A549 (cell line): ENCODE measurements around the gene TEX35.

ENCODE experiments used
- CBX8 ChIP-seq: fragments of 200-600 bp; sonication (generic); IDR thresholded peaks from 2 replicates; pipeline ENCODE4 v1.6.1; 2016
- CEBPB ChIP-seq, 2 experiments: fragments of >200 bp in 1 of 2; sonication (Bioruptor Twin) in 1 of 2; formaldehyde crosslinking in 1 of 2; IDR thresholded peaks; 2 replicates each; pipeline ENCODE4 v1.6.1; 2012 to 2016
- HDAC2 ChIP-seq: fragments of 200-600 bp; sonication (generic); IDR thresholded peaks from 2 replicates; pipeline ENCODE4 v1.6.1; 2016
- KDM1A ChIP-seq: fragments of 200-600 bp; sonication (generic); IDR thresholded peaks from 2 replicates; pipeline ENCODE4 v1.6.1; 2016; ENCODE audit warnings: low read depth, mild to moderate bottlenecking
- POLR2A ChIP-seq: IDR thresholded peaks from 2 replicates; pipeline ENCODE4 v1.6.1; 2012; ENCODE audit warnings: mild to moderate bottlenecking, low read length
- RAD21 ChIP-seq, 2 experiments: fragments of >200 bp in 1 of 2; sonication (Bioruptor Twin) in 1 of 2; formaldehyde crosslinking in 1 of 2; IDR thresholded peaks in 1 of 2; conservative IDR thresholded peaks in 1 of 2; 2 replicates in 1 of 2; 3 replicates in 1 of 2; pipeline ENCODE4 v1.6.1; 2012 to 2018; ENCODE audit warnings: inconsistent platforms in 1 of 2
- TP53 ChIP-seq: fragments of 250-450 bp; sonication (Bioruptor Pico); IDR thresholded peaks from 2 replicates; pipeline ENCODE4 v1.5.0; 2021; ENCODE audit warnings: mild to moderate bottlenecking, moderate library complexity
- TF ChIP-seq, protein P1 (sequence below): fragments of >200 bp; sonication (Bioruptor Twin); formaldehyde crosslinking; IDR thresholded peaks from 3 replicates; pipeline ENCODE4 v1.5.1; 2016
- TF ChIP-seq, protein P2 (sequence below): IDR thresholded peaks from 2 replicates; pipeline ENCODE4 v1.6.1; 2012
- TF ChIP-seq, protein P3 (sequence below): fragments of 200-600 bp; sonication (generic); IDR thresholded peaks from 2 replicates; pipeline ENCODE4 v1.6.1; 2016; ENCODE audit warnings: antibody characterized with exemption, mild to moderate bottlenecking, moderate library complexity

DNA sequence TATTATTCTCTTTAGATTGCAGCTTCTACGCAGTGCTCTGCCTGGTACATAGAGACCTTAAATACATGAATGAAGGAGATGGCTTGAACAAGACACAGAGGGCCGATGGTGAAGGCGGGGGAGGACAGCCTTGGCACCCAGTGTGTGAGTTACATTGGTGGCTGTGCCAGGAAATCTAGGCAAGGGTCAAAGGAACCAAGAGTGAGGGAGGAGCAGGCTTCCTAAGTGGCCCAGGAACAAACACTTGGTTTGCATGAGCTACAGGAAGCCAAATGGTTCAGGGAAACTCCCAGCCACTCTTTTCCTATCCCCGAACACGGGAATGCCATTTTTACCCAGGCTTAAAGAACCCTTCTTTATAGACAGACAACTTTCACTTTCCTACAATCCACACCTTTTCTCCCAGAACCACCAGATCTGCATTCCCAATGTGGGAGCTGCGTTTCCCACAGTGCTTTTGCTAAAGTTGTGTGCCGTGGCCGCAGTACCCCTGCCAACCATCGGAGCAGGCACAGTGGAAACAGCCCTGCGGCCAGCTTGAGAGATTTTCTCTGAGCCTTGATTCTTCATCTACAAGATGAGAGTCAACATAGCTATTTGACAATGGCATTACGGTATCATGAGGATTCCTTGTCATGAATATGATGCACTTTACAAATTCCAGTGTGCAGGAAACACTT, 12.7 kb upstream of the TEX35 start:
- TF ChIP-seq, protein P1, sequence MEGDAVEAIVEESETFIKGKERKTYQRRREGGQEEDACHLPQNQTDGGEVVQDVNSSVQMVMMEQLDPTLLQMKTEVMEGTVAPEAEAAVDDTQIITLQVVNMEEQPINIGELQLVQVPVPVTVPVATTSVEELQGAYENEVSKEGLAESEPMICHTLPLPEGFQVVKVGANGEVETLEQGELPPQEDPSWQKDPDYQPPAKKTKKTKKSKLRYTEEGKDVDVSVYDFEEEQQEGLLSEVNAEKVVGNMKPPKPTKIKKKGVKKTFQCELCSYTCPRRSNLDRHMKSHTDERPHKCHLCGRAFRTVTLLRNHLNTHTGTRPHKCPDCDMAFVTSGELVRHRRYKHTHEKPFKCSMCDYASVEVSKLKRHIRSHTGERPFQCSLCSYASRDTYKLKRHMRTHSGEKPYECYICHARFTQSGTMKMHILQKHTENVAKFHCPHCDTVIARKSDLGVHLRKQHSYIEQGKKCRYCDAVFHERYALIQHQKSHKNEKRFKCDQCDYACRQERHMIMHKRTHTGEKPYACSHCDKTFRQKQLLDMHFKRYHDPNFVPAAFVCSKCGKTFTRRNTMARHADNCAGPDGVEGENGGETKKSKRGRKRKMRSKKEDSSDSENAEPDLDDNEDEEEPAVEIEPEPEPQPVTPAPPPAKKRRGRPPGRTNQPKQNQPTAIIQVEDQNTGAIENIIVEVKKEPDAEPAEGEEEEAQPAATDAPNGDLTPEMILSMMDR: no peak
- no peak for TF ChIP-seq HDAC2
- no peak for TF ChIP-seq CBX8
- TF ChIP-seq POLR2A: no peak
- TF ChIP-seq TP53 (CRISPR knock-in tag): no peak
- TF ChIP-seq, protein P2, sequence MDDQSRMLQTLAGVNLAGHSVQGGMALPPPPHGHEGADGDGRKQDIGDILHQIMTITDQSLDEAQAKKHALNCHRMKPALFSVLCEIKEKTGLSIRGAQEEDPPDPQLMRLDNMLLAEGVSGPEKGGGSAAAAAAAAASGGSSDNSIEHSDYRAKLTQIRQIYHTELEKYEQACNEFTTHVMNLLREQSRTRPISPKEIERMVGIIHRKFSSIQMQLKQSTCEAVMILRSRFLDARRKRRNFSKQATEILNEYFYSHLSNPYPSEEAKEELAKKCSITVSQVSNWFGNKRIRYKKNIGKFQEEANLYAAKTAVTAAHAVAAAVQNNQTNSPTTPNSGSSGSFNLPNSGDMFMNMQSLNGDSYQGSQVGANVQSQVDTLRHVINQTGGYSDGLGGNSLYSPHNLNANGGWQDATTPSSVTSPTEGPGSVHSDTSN: no peak
- TF ChIP-seq RAD21 (conservative IDR thresholded peaks at IDR 0.05 in 1 of 2, IDR thresholded peaks at IDR 0.05 in 1 of 2): no peak
- TF ChIP-seq, protein P3, sequence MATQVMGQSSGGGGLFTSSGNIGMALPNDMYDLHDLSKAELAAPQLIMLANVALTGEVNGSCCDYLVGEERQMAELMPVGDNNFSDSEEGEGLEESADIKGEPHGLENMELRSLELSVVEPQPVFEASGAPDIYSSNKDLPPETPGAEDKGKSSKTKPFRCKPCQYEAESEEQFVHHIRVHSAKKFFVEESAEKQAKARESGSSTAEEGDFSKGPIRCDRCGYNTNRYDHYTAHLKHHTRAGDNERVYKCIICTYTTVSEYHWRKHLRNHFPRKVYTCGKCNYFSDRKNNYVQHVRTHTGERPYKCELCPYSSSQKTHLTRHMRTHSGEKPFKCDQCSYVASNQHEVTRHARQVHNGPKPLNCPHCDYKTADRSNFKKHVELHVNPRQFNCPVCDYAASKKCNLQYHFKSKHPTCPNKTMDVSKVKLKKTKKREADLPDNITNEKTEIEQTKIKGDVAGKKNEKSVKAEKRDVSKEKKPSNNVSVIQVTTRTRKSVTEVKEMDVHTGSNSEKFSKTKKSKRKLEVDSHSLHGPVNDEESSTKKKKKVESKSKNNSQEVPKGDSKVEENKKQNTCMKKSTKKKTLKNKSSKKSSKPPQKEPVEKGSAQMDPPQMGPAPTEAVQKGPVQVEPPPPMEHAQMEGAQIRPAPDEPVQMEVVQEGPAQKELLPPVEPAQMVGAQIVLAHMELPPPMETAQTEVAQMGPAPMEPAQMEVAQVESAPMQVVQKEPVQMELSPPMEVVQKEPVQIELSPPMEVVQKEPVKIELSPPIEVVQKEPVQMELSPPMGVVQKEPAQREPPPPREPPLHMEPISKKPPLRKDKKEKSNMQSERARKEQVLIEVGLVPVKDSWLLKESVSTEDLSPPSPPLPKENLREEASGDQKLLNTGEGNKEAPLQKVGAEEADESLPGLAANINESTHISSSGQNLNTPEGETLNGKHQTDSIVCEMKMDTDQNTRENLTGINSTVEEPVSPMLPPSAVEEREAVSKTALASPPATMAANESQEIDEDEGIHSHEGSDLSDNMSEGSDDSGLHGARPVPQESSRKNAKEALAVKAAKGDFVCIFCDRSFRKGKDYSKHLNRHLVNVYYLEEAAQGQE: no peak
- no peak for TF ChIP-seq KDM1A
- TF ChIP-seq CEBPB (IDR thresholded peaks at IDR 0.05): no peak
